Measurements from ENCODE around the gene SERINC5. TPM values are rescaled to one million over a fixed set of nuclear protein-coding genes. Genes with fewer than 3 reads are reported as not detected.

The SERINC5 gene
- polyA plus RNA-seq, 3 donors: 5.0 to 35.9 (median 7.3) TPM

GRCh38 chr5:80122579-80122978 lies 133.3 kb downstream of the SERINC5 start:
- H3K4me2 ChIP-seq (replicated peaks; ENCODE audit: extremely low read depth, low read length, poor library complexity, severe bottlenecking): peak overlapping the region; percentile 47
- peaks cover 58% of the 10 kb centered on the region for H3K4me1 Mint-ChIP-seq
- DNase-seq: peak; percentile 94 to 100 (median 98)
- H3K4me3 ChIP-seq (replicated peaks in 1 of 3; ENCODE audit: low read depth in 2 of 3, low read length in 3 of 3): peak overlapping the region in 1 of 3 experiments; percentile 25
- TF ChIP-seq CTCF (IDR thresholded peaks at IDR 0.05): no peak
- no peak overlapping the region for H2AFZ ChIP-seq (ENCODE audit: insufficient read depth, low read depth, low read length, poor library complexity, severe bottlenecking)
- H3K27ac ChIP-seq (ENCODE audit: low read depth in 1 of 2, low read length in 2 of 2): peak overlapping the region; percentile 85 to 99
- peaks cover 6 to 13% of the 10 kb centered on the region in 2 donors for H3K36me3 Mint-ChIP-seq
- H4K20me1 ChIP-seq (ENCODE audit: insufficient read depth, low read length): no peaks in the 10 kb centered on the region
- H3K4me3 Mint-ChIP-seq: peak overlapping the region in 1 of 2 donors; percentile 39
- peaks cover 52 to 57% of the 10 kb centered on the region in 2 donors for H3K4me1 ChIP-seq (ENCODE audit: control insufficient read depth in 1 of 2, insufficient read depth in 2 of 2, low read length in 2 of 2)
- no peaks in the 10 kb centered on the region for H3K27me3 Mint-ChIP-seq (ENCODE audit: low read depth in 3 of 3)
- no peaks in the 10 kb centered on the region for H3K79me2 ChIP-seq (ENCODE audit: insufficient read depth, low read length)
- H3K36me3 ChIP-seq (replicated peaks in 1 of 2; ENCODE audit: control insufficient read depth in 1 of 2, insufficient read depth in 2 of 2, low read length in 2 of 2): no peaks in the 10 kb centered on the region
- no peaks in the 10 kb centered on the region for H3K27me3 ChIP-seq (ENCODE audit: control insufficient read depth in 2 of 2, insufficient read depth in 2 of 2, low read length in 2 of 2)
- intact Hi-C loops (cut with micrococcal nuclease): loop anchor here in 1 of 2 donors (10.0 kb wide), 1 partner anchor 282 kb away; the partner anchor contains the start of gene ZFYVE16
- H3K27ac Mint-ChIP-seq: peak overlapping the region; percentile 98 to 100 (median 100)
- H3K9ac ChIP-seq (ENCODE audit: insufficient read depth, low read length, poor library complexity, severe bottlenecking): no peak overlapping the region
- 0% methylated on average over 1 of the region's 2 CpGs for WGBS (ENCODE audit: insufficient coverage)
- peaks cover 0 to 4% of the 10 kb centered on the region in 2 donors for H3K9me3 ChIP-seq (replicated peaks in 1 of 2; ENCODE audit: control insufficient read depth in 1 of 2, insufficient read depth in 1 of 2, low read length in 2 of 2)
- H3K9me3 Mint-ChIP-seq: peaks cover 2 to 15% (median 9%) of the 10 kb centered on the region in 7 donors

DNA sequence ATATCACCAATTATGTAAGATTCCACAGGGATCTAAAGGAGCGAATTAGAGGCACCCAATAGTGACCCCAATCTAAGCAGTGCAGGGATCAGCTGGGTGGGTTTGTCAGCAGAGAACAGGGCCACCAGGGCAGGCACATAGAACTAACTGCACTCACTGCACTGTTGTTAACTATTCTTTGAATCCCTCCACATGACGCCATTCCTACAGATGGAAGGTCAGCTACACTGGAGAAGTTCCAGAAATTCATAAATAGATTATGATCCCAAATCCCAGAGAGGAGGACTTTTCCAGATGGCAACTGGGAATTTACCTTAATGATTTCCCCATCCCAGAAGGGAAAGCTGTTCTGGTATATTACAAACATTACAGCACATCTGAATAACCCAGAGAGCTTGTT lies 136.5 kb downstream of the SERINC5 start:
- no peak for DNase-seq
- Histone ChIP-seq H3K27me3 (ENCODE audit: control insufficient read depth in 2 of 2, insufficient read depth in 2 of 2, low read length in 2 of 2) (no peaks in the 10 kb centered on the region), H3K36me3 (replicated peaks in 1 of 2; ENCODE audit: control insufficient read depth in 1 of 2, insufficient read depth in 2 of 2, low read length in 2 of 2) (no peaks in the 10 kb centered on the region), H3K4me2 (replicated peaks; ENCODE audit: extremely low read depth, low read length, poor library complexity, severe bottlenecking) (no peak overlapping the region), H4K20me1 (ENCODE audit: insufficient read depth, low read length) (no peaks in the 10 kb centered on the region), H3K79me2 (ENCODE audit: insufficient read depth, low read length) (no peaks in the 10 kb centered on the region), H3K4me3 (replicated peaks in 1 of 3; ENCODE audit: low read depth in 2 of 3, low read length in 3 of 3) (no peak overlapping the region), H3K9me3 (replicated peaks in 1 of 2; ENCODE audit: control insufficient read depth in 1 of 2, insufficient read depth in 1 of 2, low read length in 2 of 2) (peaks cover 0 to 7% of the 10 kb centered on the region in 2 donors), H3K4me1 (ENCODE audit: control insufficient read depth in 1 of 2, insufficient read depth in 2 of 2, low read length in 2 of 2) (peaks cover 29 to 35% of the 10 kb centered on the region in 2 donors), H3K9ac (ENCODE audit: insufficient read depth, low read length, poor library complexity, severe bottlenecking) (no peak overlapping the region), H3K27ac (ENCODE audit: low read depth in 1 of 2, low read length in 2 of 2) (no peak overlapping the region), H2AFZ (ENCODE audit: insufficient read depth, low read depth, low read length, poor library complexity, severe bottlenecking) (no peak overlapping the region)
- Mint-ChIP-seq H3K4me1 (peaks cover 38% of the 10 kb centered on the region), H3K27me3 (ENCODE audit: low read depth in 3 of 3) (no peaks in the 10 kb centered on the region), H3K27ac (no peak overlapping the region), H3K4me3 (no peak overlapping the region), H3K36me3 (peaks cover 7 to 13% of the 10 kb centered on the region in 2 donors), H3K9me3 (peaks cover 3 to 19% (median 15%) of the 10 kb centered on the region in 7 donors)
- intact Hi-C loops (cut with micrococcal nuclease): no loop called here
- 82% methylated on average over 1 of the region's 2 CpGs for WGBS (ENCODE audit: insufficient coverage)
- TF ChIP-seq CTCF (IDR thresholded peaks at IDR 0.05): no peak
